Measurements from ENCODE around the gene PLVAP. TPM values are rescaled to one million over a fixed set of nuclear protein-coding genes. Genes with fewer than 3 reads are reported as not detected.

Gene PLVAP
- total RNA-seq, 4 donors from 2014 or later: 4.7 to 204 (median 87.4) TPM

GRCh38 chr19:17385878-17386611, 8.9 kb upstream of the PLVAP start:
- intact Hi-C loops (cut with DNase I; ENCODE audit: low total_unique reads): loop anchor here (5.0 kb wide), 1 partner anchor 44 kb away; no protein-coding TSS in a partner anchor
- TF ChIP-seq CTCF (IDR thresholded peaks at IDR 0.05) (peak; percentile 67 to 86 (median 78)), POLR2A (IDR thresholded peaks at IDR 0.05) (no peak)
- H3K4me3 ChIP-seq: no peak overlapping the region
- no peaks in the 10 kb centered on the region for H3K4me1 ChIP-seq
- no peaks in the 10 kb centered on the region for H3K27me3 ChIP-seq
- H3K27ac ChIP-seq: no peak overlapping the region
- peak; percentile 50 to 54 for DNase-seq
- no peaks in the 10 kb centered on the region for H3K36me3 ChIP-seq
- no peaks in the 10 kb centered on the region for H3K9me3 ChIP-seq

GRCh38 chr19:17380426-17381138, 3.4 kb upstream of the PLVAP start:
- H3K36me3 ChIP-seq: no peaks in the 10 kb centered on the region
- H3K27me3 ChIP-seq: no peaks in the 10 kb centered on the region
- H3K9me3 ChIP-seq: no peaks in the 10 kb centered on the region
- H3K4me3 ChIP-seq: no peak overlapping the region
- no peak for DNase-seq
- H3K4me1 ChIP-seq: no peaks in the 10 kb centered on the region
- H3K27ac ChIP-seq: no peak overlapping the region
- TF ChIP-seq POLR2A (IDR thresholded peaks at IDR 0.05): no peak
- TF ChIP-seq CTCF (IDR thresholded peaks at IDR 0.05): no peak
- intact Hi-C loops (cut with DNase I; ENCODE audit: low total_unique reads): no loop called here

GRCh38 chr19:17379221-17379631, 2.1 kb upstream of the PLVAP start:
- TF ChIP-seq CTCF (IDR thresholded peaks at IDR 0.05) (no peak), POLR2A (IDR thresholded peaks at IDR 0.05) (no peak)
- no peaks in the 10 kb centered on the region for H3K4me1 ChIP-seq
- H3K4me3 ChIP-seq: no peak overlapping the region
- peak overlapping the region in 1 of 2 donors; percentile 10 for H3K27ac ChIP-seq
- no peaks in the 10 kb centered on the region for H3K27me3 ChIP-seq
- no peak for DNase-seq
- no peaks in the 10 kb centered on the region for H3K36me3 ChIP-seq
- intact Hi-C loops (cut with DNase I; ENCODE audit: low total_unique reads): no loop called here
- H3K9me3 ChIP-seq: no peaks in the 10 kb centered on the region

- H3K27me3 ChIP-seq: no peaks in the 10 kb centered on the region
- TF ChIP-seq CTCF (IDR thresholded peaks at IDR 0.05) (no peak), POLR2A (IDR thresholded peaks at IDR 0.05) (no peak)
- H3K36me3 ChIP-seq: no peaks in the 10 kb centered on the region
- no peak for DNase-seq
- H3K4me3 ChIP-seq: no peak overlapping the region
- no peaks in the 10 kb centered on the region for H3K9me3 ChIP-seq
- H3K4me1 ChIP-seq: no peaks in the 10 kb centered on the region
- H3K27ac ChIP-seq: peak overlapping the region in 1 of 2 donors; percentile 63
- intact Hi-C loops (cut with DNase I; ENCODE audit: low total_unique reads): no loop called here
Measured at GRCh38 chr19:17378271-17378670, 1.1 kb upstream of the PLVAP start.

GRCh38 chr19:17370026-17370587, 7.0 kb downstream of the PLVAP start:
- Histone ChIP-seq H3K27me3 (no peaks in the 10 kb centered on the region), H3K4me3 (no peak overlapping the region), H3K36me3 (no peaks in the 10 kb centered on the region), H3K27ac (no peak overlapping the region), H3K9me3 (no peaks in the 10 kb centered on the region), H3K4me1 (no peaks in the 10 kb centered on the region)
- intact Hi-C loops (cut with DNase I; ENCODE audit: low total_unique reads): no loop called here
- TF ChIP-seq POLR2A (IDR thresholded peaks at IDR 0.05): no peak
- TF ChIP-seq CTCF (IDR thresholded peaks at IDR 0.05): no peak
- no peak for DNase-seq
